LoVo (cell line): ENCODE results near the gene PCDH15.

Experiments
- DNase-seq: peaks from one replicate; pipeline ENCODE4 v3.0.0-alpha.2; 2016; ENCODE audit warnings: low spot score

The PCDH15 gene

GRCh38 chr10:54800741-54801421, at the start of gene PCDH15:
Gene PCDH15 (minus strand): TSS chr10:54801231. CDS start chr10:54664262, 136,969 bp downstream.
- DNase-seq = peak; percentile 7

- DNase-seq = no peak
Measured at GRCh38 chr10:54843932-54844331, 42.9 kb upstream of the PCDH15 start.

GRCh38 chr10:54843085-54843646, 42.1 kb upstream of the PCDH15 start:
- no peak for DNase-seq

GRCh38 chr10:54837479-54837878, 36.4 kb upstream of the PCDH15 start:
- DNase-seq = no peak

GRCh38 chr10:54833029-54833428, 32.0 kb upstream of the PCDH15 start:
- DNase-seq = no peak

- no peak for DNase-seq
Measured at GRCh38 chr10:54826994-54827560, 26.0 kb upstream of the PCDH15 start.

GRCh38 chr10:54815583-54815982, 14.6 kb upstream of the PCDH15 start:
- DNase-seq = no peak

- DNase-seq = no peak
Measured at GRCh38 chr10:54808186-54808935, 7.3 kb upstream of the PCDH15 start.

GRCh38 chr10:54799506-54799905, 1.5 kb downstream of the PCDH15 start:
- no peak for DNase-seq

- DNase-seq = no peak
Measured at GRCh38 chr10:54797636-54798321, 3.3 kb downstream of the PCDH15 start.

- no peak for DNase-seq
Measured at GRCh38 chr10:54796881-54797280, 4.2 kb downstream of the PCDH15 start.

- DNase-seq = no peak
Measured at GRCh38 chr10:54776622-54777021, 24.4 kb downstream of the PCDH15 start.

- no peak for DNase-seq
Measured at GRCh38 chr10:54772468-54773122, 28.4 kb downstream of the PCDH15 start.

GRCh38 chr10:54769051-54769450, 32.0 kb downstream of the PCDH15 start:
- no peak for DNase-seq

GRCh38 chr10:54758791-54759190, 42.2 kb downstream of the PCDH15 start:
- DNase-seq = no peak

- DNase-seq = no peak
Measured at GRCh38 chr10:54749623-54750022, 51.4 kb downstream of the PCDH15 start.

GRCh38 chr10:54745436-54745835, 55.6 kb downstream of the PCDH15 start:
- DNase-seq = no peak

GRCh38 chr10:54742416-54742815, 58.6 kb downstream of the PCDH15 start:
- no peak for DNase-seq

- DNase-seq = no peak
Measured at GRCh38 chr10:54728511-54728910, 72.5 kb downstream of the PCDH15 start.

- DNase-seq = no peak
Measured at GRCh38 chr10:54722075-54722474, 79.0 kb downstream of the PCDH15 start.

GRCh38 chr10:54710918-54711317, 90.1 kb downstream of the PCDH15 start:
- DNase-seq = no peak

- no peak for DNase-seq
Measured at GRCh38 chr10:54708591-54708990, 92.4 kb downstream of the PCDH15 start.
